OCI-LY7 (cell line): ENCODE measurements around the gene CA9. TPM values are rescaled to one million over a fixed set of nuclear protein-coding genes. Genes with fewer than 3 reads are reported as not detected.

Experiments
- BruUV-seq: library from RNA; stranded (reverse); fragments of 400-500 nt; replicated peaks from 2 replicates; lab custom pipeline; 2021; lab: Mats Ljungman, UMichigan
- CTCF ChIA-PET: fragments of 300-600 bp; sonication (Branson Sonifier 250); formaldehyde crosslinking; loops from one replicate; lab custom pipeline; 2022; ENCODE audit warnings: antibody characterized with exemption; ENCODE audit not compliant: unreplicated experiment; lab: Charles Lee
- POLR2A ChIA-PET: fragments of 300-600 bp; sonication (Branson Sonifier 250); formaldehyde crosslinking; loops from one replicate; lab custom pipeline; 2022; ENCODE audit warnings: antibody characterized with exemption; lab: Charles Lee
- DNase-seq: peaks from one replicate; pipeline ENCODE4 v3.0.0-alpha.2; 2015; ENCODE audit warnings: low spot score
- H2AFZ ChIP-seq: fragments of 200-600 bp; sonication (generic), shearing (Covaris generic); 2 replicates; pipeline ENCODE4 v1.6.1; 2014; ENCODE audit warnings: mild to moderate bottlenecking, antibody characterized with exemption, low read length, moderate library complexity
- H3K27ac ChIP-seq: fragments of 200-600 bp; sonication (generic); 2 replicates; pipeline ENCODE4 v1.5.1; 2014; ENCODE audit warnings: mixed run types, low read depth, mild to moderate bottlenecking, moderate library complexity, low read length, inconsistent platforms; ENCODE audit not compliant: poor library complexity, severe bottlenecking
- H3K36me3 ChIP-seq: fragments of 200-600 bp; sonication (generic); 2 replicates; pipeline ENCODE4 v1.6.1; 2014; ENCODE audit warnings: mild to moderate bottlenecking, antibody characterized with exemption, low read length, moderate library complexity, mixed read lengths; ENCODE audit not compliant: insufficient read depth
- H3K4me1 ChIP-seq: fragments of 200-600 bp; sonication (generic); 2 replicates; pipeline ENCODE4 v1.5.1; 2014; ENCODE audit warnings: mild to moderate bottlenecking, low read length; ENCODE audit not compliant: insufficient read depth, poor library complexity, severe bottlenecking
- H3K4me2 ChIP-seq: fragments of 200-600 bp; sonication (generic); 2 replicates; pipeline ENCODE4 v1.6.1; 2014; ENCODE audit warnings: mild to moderate bottlenecking, low read length
- H3K4me3 ChIP-seq: fragments of 200-600 bp; sonication (generic); 2 replicates; pipeline ENCODE4 v1.5.1; 2014; ENCODE audit warnings: mild to moderate bottlenecking, low read depth, low read length; ENCODE audit not compliant: poor library complexity, severe bottlenecking
- H3K79me2 ChIP-seq: fragments of 200-600 bp; sonication (generic); 2 replicates; pipeline ENCODE4 v1.6.1; 2016; ENCODE audit warnings: low read depth, mild to moderate bottlenecking, low read length, moderate library complexity, mixed read lengths; ENCODE audit not compliant: insufficient read depth
- H3K9me2 ChIP-seq: fragments of 200-600 bp; sonication (generic); 2 replicates; pipeline ENCODE4 v1.6.1; 2016; ENCODE audit warnings: mild to moderate bottlenecking, low read length, mixed read lengths; ENCODE audit not compliant: insufficient read depth
- H3K9me3 ChIP-seq: fragments of 200-600 bp; sonication (generic); 2 replicates; pipeline ENCODE4 v1.6.1; 2014; ENCODE audit warnings: mild to moderate bottlenecking, mixed run types, low read length, mixed read lengths
- H4K20me1 ChIP-seq: fragments of 200-600 bp; sonication (generic); 2 replicates; pipeline ENCODE4 v1.6.1; 2014; ENCODE audit warnings: mild to moderate bottlenecking, antibody characterized with exemption, low read length, moderate library complexity, mixed read lengths; ENCODE audit not compliant: insufficient read depth
- EZH2phosphoT487 ChIP-seq: fragments of 200-600 bp; sonication (generic); IDR thresholded peaks from 2 replicates; pipeline ENCODE4 v1.6.1; 2018; ENCODE audit warnings: low read depth, borderline replicate concordance, mild to moderate bottlenecking, mixed run types, antibody characterized with exemption, low read length, moderate library complexity, mixed read lengths
- intact Hi-C: fragments of 100-400 bp; cut with micrococcal nuclease; formaldehyde crosslinking; loops from one replicate; pipeline ENCODE4 v1.10.0; 2022; ENCODE audit not compliant: unreplicated experiment
- microRNA-seq: library from miRNA; unstranded; fragments of <30 nt; microRNA quantifications from one replicate; pipeline ENCODE4 v1.2.0, GENCODE V29; 2022; ENCODE audit warnings: borderline replicate concordance
- small RNA-seq: library from RNA; depleted of rRNA; stranded (forward); fragments of <200 nt; gene quantifications from one replicate; pipeline ENCODE3, GENCODE V24; 2014
- total RNA-seq, 2 experiments: library from RNA; depleted of rRNA in 1 of 2; stranded (reverse); fragments of >200 nt in 1 of 2; shearing (Covaris generic) in 1 of 2; gene quantifications; 2 replicates each; pipeline ENCODE4 v1.2.3, GENCODE V29; 2014 to 2022
- TF ChIP-seq, protein P1 (sequence below): fragments of 200-600 bp; sonication (generic); conservative IDR thresholded peaks from 2 replicates; pipeline ENCODE4 v1.5.1; 2014; ENCODE audit warnings: mild to moderate bottlenecking, antibody characterized with exemption, low read length, moderate library complexity, mixed read lengths

CA9 gene
- total RNA-seq, 2 experiments from 2014 or later, result 0.16 TPM; not detected in 1

DNA sequence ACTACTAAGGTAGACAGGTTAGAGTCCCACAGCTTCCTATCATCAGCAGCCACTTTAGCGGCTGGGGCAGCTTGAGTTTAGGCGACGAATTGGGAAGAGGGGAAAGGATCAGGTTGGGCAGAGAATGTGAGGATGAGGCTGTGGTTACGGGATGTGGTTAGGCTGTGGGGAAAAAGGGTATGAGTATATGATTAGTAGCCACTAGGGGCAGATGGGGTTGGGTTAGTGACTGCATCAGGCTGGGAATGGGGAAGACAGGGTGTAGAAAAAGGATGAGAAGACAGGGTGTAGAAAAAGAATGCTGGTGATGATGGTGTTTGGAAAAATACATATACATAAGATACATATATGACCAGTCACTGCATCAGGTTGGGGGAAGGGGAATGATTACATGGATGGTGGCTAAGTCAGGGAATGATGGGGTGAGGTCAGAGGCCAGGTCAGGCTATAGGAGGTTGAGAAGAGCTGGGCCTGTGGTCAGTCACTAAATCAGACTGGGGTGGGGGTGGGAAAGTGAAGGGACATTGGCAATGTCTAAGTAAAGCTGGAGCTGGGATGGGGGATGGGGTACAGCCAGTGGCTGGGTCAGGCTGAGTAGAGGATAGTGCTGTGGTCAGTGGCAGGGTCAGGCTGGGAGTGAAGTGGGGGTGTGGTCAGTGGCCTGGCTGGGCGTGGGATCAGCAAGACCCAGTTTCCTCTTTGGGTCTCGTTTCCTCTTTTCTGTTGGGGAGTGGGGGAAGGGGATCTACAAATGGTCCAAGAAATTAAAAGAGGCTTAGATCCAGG is 56.2 kb downstream of the CA9 start:
- Histone ChIP-seq H3K9me3 (no peaks in the 10 kb centered on the region), H3K4me2 (peak overlapping the region; percentile 97), H3K4me1 (peaks cover 60% of the 10 kb centered on the region), H3K27ac (peak overlapping the region; percentile 77), H3K36me3 (peaks cover 23% of the 10 kb centered on the region), H2AFZ (no peak overlapping the region), H3K9me2 (no peaks in the 10 kb centered on the region), H4K20me1 (peaks cover 15% of the 10 kb centered on the region; the same call in 1 of the 2 replicates), H3K79me2 (peaks cover 51% of the 10 kb centered on the region), H3K4me3 (peak overlapping the region; percentile 89)
- DNase-seq, result peak; percentile 67
- intact Hi-C loops, result loop anchor here (2.0 to 10.0 kb wide), 2 partner anchors 71 to 655 kb away; partner anchors contain the start of genes CCDC107, FANCG, RMRP and VCP
- ChIA-PET CTCF (interaction anchor here (0.7 to 2.2 kb wide), 4 partner anchors 26 to 65 kb away, joined by 3 to 13 read pairs (median 4); partner anchors contain the start of gene ARHGEF39), POLR2A (interaction anchor here (0.6 to 3.9 kb wide), 4 partner anchors 18 to 281 kb away, joined by 5 to 38 read pairs (median 16); partner anchors contain the start of genes ARHGEF39, GBA2 and RGP1)
- TF ChIP-seq, protein P1, sequence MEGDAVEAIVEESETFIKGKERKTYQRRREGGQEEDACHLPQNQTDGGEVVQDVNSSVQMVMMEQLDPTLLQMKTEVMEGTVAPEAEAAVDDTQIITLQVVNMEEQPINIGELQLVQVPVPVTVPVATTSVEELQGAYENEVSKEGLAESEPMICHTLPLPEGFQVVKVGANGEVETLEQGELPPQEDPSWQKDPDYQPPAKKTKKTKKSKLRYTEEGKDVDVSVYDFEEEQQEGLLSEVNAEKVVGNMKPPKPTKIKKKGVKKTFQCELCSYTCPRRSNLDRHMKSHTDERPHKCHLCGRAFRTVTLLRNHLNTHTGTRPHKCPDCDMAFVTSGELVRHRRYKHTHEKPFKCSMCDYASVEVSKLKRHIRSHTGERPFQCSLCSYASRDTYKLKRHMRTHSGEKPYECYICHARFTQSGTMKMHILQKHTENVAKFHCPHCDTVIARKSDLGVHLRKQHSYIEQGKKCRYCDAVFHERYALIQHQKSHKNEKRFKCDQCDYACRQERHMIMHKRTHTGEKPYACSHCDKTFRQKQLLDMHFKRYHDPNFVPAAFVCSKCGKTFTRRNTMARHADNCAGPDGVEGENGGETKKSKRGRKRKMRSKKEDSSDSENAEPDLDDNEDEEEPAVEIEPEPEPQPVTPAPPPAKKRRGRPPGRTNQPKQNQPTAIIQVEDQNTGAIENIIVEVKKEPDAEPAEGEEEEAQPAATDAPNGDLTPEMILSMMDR, result peak; percentile 84
- TF ChIP-seq EZH2phosphoT487, result no peak
- BruUV-seq, result TSS peak; percentile 45

DNA sequence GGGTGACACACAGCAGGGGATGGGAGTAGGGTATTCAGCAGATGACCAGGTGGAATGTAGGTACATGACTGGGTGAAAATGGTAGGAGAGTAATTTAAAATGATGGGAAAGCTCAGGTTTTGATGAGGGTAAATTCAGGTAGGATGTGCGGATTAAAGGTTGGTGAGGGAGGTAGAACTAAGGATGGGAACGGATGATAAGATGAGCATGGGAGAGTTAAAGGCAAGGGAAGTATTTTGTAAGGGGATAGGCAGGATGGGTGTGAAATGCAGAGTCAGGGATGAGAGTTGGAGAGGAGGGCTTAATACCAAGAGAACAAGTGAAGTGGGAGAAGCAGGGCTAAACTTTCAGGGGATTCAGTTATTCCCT is 56.7 kb downstream of the CA9 start:
- intact Hi-C loops, result loop anchor here (10.0 kb wide), 1 partner anchor 656 kb away; the partner anchor contains the start of genes FANCG and VCP
- Histone ChIP-seq H3K9me2 (no peaks in the 10 kb centered on the region), H3K27ac (peak overlapping the region; percentile 77), H3K9me3 (no peaks in the 10 kb centered on the region), H3K4me1 (peaks cover 60% of the 10 kb centered on the region), H2AFZ (no peak overlapping the region), H3K4me2 (peak overlapping the region; percentile 97), H3K36me3 (peaks cover 23% of the 10 kb centered on the region; the same call in 1 of the 2 replicates), H4K20me1 (peaks cover 15% of the 10 kb centered on the region; the same call in 1 of the 2 replicates), H3K4me3 (peak overlapping the region; percentile 89), H3K79me2 (peaks cover 51% of the 10 kb centered on the region)
- ChIA-PET POLR2A (interaction anchor here (0.6 to 3.9 kb wide), 7 partner anchors 17 to 282 kb away, joined by 3 to 38 read pairs (median 5); partner anchors contain the start of genes ARHGEF39, GBA2 and RGP1), CTCF (interaction anchor here (0.8 to 1.3 kb wide), 4 partner anchors 26 to 70 kb away, joined by 3 to 4 read pairs (median 4); partner anchors contain the start of gene ARHGEF39)
- no TSS peak for BruUV-seq
- TF ChIP-seq EZH2phosphoT487, result no peak
- TF ChIP-seq, protein P1, result no peak
- no peak for DNase-seq

Small RNA genes lying within 50 kb of the gene (microRNA-seq; reads per million reads assigned to microRNA genes)
- gene MIR6852, result not detected

Small RNA genes lying within 50 kb of the gene (small RNA-seq; reads per million reads assigned to genes)
- gene RMRP (not detected), gene RN7SL22P (not detected)

Other genes with a start within 250 kb of the CA9 start
- not detected in 2 replicates for gene RUSC2, start 183.8 kb upstream of the CA9 start, total RNA-seq (2014; rRNA removed; shearing (Covaris generic))
- not detected in 2 replicates for gene RUSC2, start 183.8 kb upstream of the CA9 start, total RNA-seq (2022)
- 15.0 and 18.3 TPM in 2 replicates for gene TESK1, start 68.7 kb upstream of the CA9 start, total RNA-seq (2014; rRNA removed; shearing (Covaris generic))
- gene TESK1, start 68.7 kb upstream of the CA9 start, total RNA-seq (2022), result 36.9 and 42.2 TPM in 2 replicates
- gene CD72, start 55.5 kb upstream of the CA9 start, total RNA-seq (2014; rRNA removed; shearing (Covaris generic)), result 91.4 and 107 TPM in 2 replicates
- 63.0 and 67.6 TPM in 2 replicates for gene CD72, start 55.5 kb upstream of the CA9 start, total RNA-seq (2022)
- 176 and 210 TPM in 2 replicates for gene SIT1, start 23.0 kb upstream of the CA9 start, total RNA-seq (2014; rRNA removed; shearing (Covaris generic))
- gene SIT1, start 23.0 kb upstream of the CA9 start, total RNA-seq (2022), result 93.0 and 121 TPM in 2 replicates
- gene RMRP, start 15.9 kb upstream of the CA9 start, total RNA-seq (2014; rRNA removed; shearing (Covaris generic)), result 21,739 and 26,575 TPM in 2 replicates
- 4,033 and 12,624 TPM in 2 replicates for gene RMRP, start 15.9 kb upstream of the CA9 start, total RNA-seq (2022)
- gene CCDC107, start 15.6 kb upstream of the CA9 start, total RNA-seq (2014; rRNA removed; shearing (Covaris generic)), result 16.5 and 20.3 TPM in 2 replicates
- gene CCDC107, start 15.6 kb upstream of the CA9 start, total RNA-seq (2022), result 10.0 and 11.4 TPM in 2 replicates
- gene ARHGEF39, start 8.7 kb upstream of the CA9 start, total RNA-seq (2014; rRNA removed; shearing (Covaris generic)), result 22.7 and 30.8 TPM in 2 replicates
- gene ARHGEF39, start 8.7 kb upstream of the CA9 start, total RNA-seq (2022), result 48.1 and 53.6 TPM in 2 replicates
- 0.44 TPM in 1 of 2 replicates, not detected in the other for gene TPM2, start 16.0 kb downstream of the CA9 start, total RNA-seq (2014; rRNA removed; shearing (Covaris generic))
- gene TPM2, start 16.0 kb downstream of the CA9 start, total RNA-seq (2022), result 2.5 and 3.8 TPM in 2 replicates
- gene TLN1, start 58.3 kb downstream of the CA9 start, total RNA-seq (2014; rRNA removed; shearing (Covaris generic)), result 87.5 and 98.8 TPM in 2 replicates
- 169 and 177 TPM in 2 replicates for gene TLN1, start 58.3 kb downstream of the CA9 start, total RNA-seq (2022)
- gene CREB3, start 58.7 kb downstream of the CA9 start, total RNA-seq (2014; rRNA removed; shearing (Covaris generic)), result 16.8 and 18.2 TPM in 2 replicates
- 21.9 and 23.0 TPM in 2 replicates for gene CREB3, start 58.7 kb downstream of the CA9 start, total RNA-seq (2022)
- 66.0 and 75.4 TPM in 2 replicates for gene GBA2, start 75.3 kb downstream of the CA9 start, total RNA-seq (2014; rRNA removed; shearing (Covaris generic))
- 68.2 and 70.4 TPM in 2 replicates for gene GBA2, start 75.3 kb downstream of the CA9 start, total RNA-seq (2022)
- gene RGP1, start 75.4 kb downstream of the CA9 start, total RNA-seq (2014; rRNA removed; shearing (Covaris generic)), result 12.3 and 13.5 TPM in 2 replicates
- 27.1 and 31.3 TPM in 2 replicates for gene RGP1, start 75.4 kb downstream of the CA9 start, total RNA-seq (2022)
- 0.67 and 2.3 TPM in 2 replicates for gene MSMP, start 80.3 kb downstream of the CA9 start, total RNA-seq (2014; rRNA removed; shearing (Covaris generic))
- 4.1 and 4.4 TPM in 2 replicates for gene MSMP, start 80.3 kb downstream of the CA9 start, total RNA-seq (2022)
- 3.0 and 9.8 TPM in 2 replicates for gene NPR2, start 117.7 kb downstream of the CA9 start, total RNA-seq (2014; rRNA removed; shearing (Covaris generic))
- gene NPR2, start 117.7 kb downstream of the CA9 start, total RNA-seq (2022), result 3.5 and 4.7 TPM in 2 replicates
- gene SPAG8, start 138.3 kb downstream of the CA9 start, total RNA-seq (2014; rRNA removed; shearing (Covaris generic)), result 1.1 and 3.9 TPM in 2 replicates
- gene SPAG8, start 138.3 kb downstream of the CA9 start, total RNA-seq (2022), result 3.6 and 5.1 TPM in 2 replicates
- gene HINT2, start 141.1 kb downstream of the CA9 start, total RNA-seq (2014; rRNA removed; shearing (Covaris generic)), result 74.3 and 82.5 TPM in 2 replicates
- gene HINT2, start 141.1 kb downstream of the CA9 start, total RNA-seq (2022), result 83.1 and 84.5 TPM in 2 replicates
- not detected in 2 replicates for gene FAM221B, start 154.8 kb downstream of the CA9 start, total RNA-seq (2014; rRNA removed; shearing (Covaris generic))
- gene FAM221B, start 154.8 kb downstream of the CA9 start, total RNA-seq (2022), result not detected in 2 replicates
- gene TMEM8B, start 155.3 kb downstream of the CA9 start, total RNA-seq (2014; rRNA removed; shearing (Covaris generic)), result 3.1 and 3.2 TPM in 2 replicates
- gene TMEM8B, start 155.3 kb downstream of the CA9 start, total RNA-seq (2022), result 15.7 and 19.1 TPM in 2 replicates
- not detected in 2 replicates for gene OR13J1, start 196.5 kb downstream of the CA9 start, total RNA-seq (2014; rRNA removed; shearing (Covaris generic))
- not detected in 2 replicates for gene OR13J1, start 196.5 kb downstream of the CA9 start, total RNA-seq (2022)
- not detected in 2 replicates for gene HRCT1, start 232.3 kb downstream of the CA9 start, total RNA-seq (2014; rRNA removed; shearing (Covaris generic))
- not detected in 2 replicates for gene HRCT1, start 232.3 kb downstream of the CA9 start, total RNA-seq (2022)
- gene SPAAR, start 235.6 kb downstream of the CA9 start, total RNA-seq (2014; rRNA removed; shearing (Covaris generic)), result not detected in 2 replicates
- not detected in 2 replicates for gene SPAAR, start 235.6 kb downstream of the CA9 start, total RNA-seq (2022)